ENCODE data around the gene WDR86. TPM values are rescaled to one million over a fixed set of nuclear protein-coding genes. Genes with fewer than 3 reads are reported as not detected.

The WDR86 gene
- total and polyA plus RNA-seq, 8 donors, result 0.85 to 24.1 (median 19.5) TPM

DNA sequence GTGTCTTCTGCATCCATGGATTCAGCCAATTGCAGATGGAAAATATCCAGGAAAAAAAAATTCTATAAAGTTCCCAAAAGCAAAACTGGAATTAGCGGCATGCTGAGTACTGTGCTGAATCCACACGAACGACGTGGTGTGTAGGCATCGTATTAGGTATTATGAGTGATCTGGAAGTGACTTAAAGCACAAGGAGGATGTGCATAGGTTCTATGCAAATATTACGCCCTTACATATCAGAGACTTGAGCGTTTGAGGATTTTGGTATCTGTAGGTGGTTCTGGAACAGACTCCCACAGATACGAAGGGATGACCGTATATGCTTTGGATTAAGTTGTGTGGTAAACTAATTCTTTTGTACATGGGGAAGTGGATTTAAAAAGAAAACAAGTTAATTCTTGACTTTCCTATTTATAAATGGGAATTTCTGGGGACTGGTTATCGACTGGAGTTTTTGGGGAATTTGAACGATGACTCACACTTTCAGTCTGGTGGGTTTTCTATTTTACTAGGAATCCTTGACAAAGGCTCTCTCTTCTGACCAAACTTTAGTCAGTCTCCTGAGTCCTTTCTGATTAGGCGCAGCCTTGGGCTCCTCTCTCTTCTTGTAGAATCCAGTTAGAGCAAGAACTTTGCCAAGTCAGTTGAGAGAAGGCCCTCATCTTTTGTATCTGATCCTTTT, 73.7 kb downstream of the WDR86 start:
- intact Hi-C loops (cut with DNase I), result loop anchor here in 1 of 2 donors (2.0 kb wide), 1 partner anchor 13 kb away; no protein-coding TSS in a partner anchor
- no peak for DNase-seq
- H3K27ac ChIP-seq, result no peak overlapping the region

DNA sequence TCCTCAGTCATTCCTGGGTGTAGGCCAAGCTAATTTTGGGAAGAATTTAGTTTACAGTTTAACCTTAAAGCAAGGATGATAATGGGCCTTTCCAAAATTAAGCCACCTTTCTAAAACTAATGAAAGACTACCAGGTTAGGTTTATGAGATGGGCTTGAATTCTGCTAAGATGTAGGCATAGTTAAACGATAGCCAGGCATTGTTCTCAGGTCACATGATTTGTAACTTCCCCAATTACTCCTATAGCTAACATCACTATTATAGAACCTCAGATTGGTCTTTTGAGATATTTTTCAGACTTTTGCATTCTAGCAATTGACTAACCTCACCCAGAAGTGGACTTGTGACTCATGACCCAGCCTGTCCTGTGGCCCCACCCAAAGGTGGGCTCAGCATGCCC, 75.2 kb downstream of the WDR86 start:
- Histone ChIP-seq H3K36me3 (no peaks in the 10 kb centered on the region), H3K9me3 (no peaks in the 10 kb centered on the region), H3K4me3 (no peak overlapping the region), H3K4me1 (no peaks in the 10 kb centered on the region), H3K27me3 (no peaks in the 10 kb centered on the region), H3K27ac (no peak overlapping the region)
- DNase-seq (no peak), ATAC-seq (no peak)
- TF ChIP-seq, protein P1, sequence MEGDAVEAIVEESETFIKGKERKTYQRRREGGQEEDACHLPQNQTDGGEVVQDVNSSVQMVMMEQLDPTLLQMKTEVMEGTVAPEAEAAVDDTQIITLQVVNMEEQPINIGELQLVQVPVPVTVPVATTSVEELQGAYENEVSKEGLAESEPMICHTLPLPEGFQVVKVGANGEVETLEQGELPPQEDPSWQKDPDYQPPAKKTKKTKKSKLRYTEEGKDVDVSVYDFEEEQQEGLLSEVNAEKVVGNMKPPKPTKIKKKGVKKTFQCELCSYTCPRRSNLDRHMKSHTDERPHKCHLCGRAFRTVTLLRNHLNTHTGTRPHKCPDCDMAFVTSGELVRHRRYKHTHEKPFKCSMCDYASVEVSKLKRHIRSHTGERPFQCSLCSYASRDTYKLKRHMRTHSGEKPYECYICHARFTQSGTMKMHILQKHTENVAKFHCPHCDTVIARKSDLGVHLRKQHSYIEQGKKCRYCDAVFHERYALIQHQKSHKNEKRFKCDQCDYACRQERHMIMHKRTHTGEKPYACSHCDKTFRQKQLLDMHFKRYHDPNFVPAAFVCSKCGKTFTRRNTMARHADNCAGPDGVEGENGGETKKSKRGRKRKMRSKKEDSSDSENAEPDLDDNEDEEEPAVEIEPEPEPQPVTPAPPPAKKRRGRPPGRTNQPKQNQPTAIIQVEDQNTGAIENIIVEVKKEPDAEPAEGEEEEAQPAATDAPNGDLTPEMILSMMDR (IDR thresholded peaks at IDR 0.05), result no peak
- intact Hi-C loops (cut with DNase I), result no loop called here

More for the DNA sequence above, 73.7 kb downstream of the WDR86 start:
- H3K36me3 ChIP-seq, result no peaks in the 10 kb centered on the region
- no peaks in the 10 kb centered on the region for H3K9me3 ChIP-seq
- H3K27me3 ChIP-seq, result no peaks in the 10 kb centered on the region
- TF ChIP-seq, protein P1 (IDR thresholded peaks at IDR 0.05), result no peak
- H3K4me1 ChIP-seq, result peaks cover 0 to 15% of the 10 kb centered on the region in 2 donors
- no peak overlapping the region for H3K4me3 ChIP-seq
- no peak for ATAC-seq

Small RNAs within 50 kb of the gene (microRNA-seq; reads per million reads assigned to microRNA genes)
- 0 to 0.17 reads per million in 2 donors for gene MIR3907

Other genes with a start within 250 kb of the WDR86 start
- not detected for gene GBX1, start 242.3 kb downstream of the WDR86 start, total RNA-seq
- under 1 TPM in 3 of 6 donors, not detected in 3; 0.24 to 0.42 (median 0.28) TPM for gene GBX1, start 242.3 kb downstream of the WDR86 start, polyA plus RNA-seq (ENCODE audit: insufficient read length in 6 of 6)
- gene ASB10, start 222.8 kb downstream of the WDR86 start, total RNA-seq, result not detected
- gene ASB10, start 222.8 kb downstream of the WDR86 start, polyA plus RNA-seq (ENCODE audit: insufficient read length in 6 of 6), result not detected
- not detected for gene H2BK1, start 199.6 kb downstream of the WDR86 start, total RNA-seq
- gene H2BK1, start 199.6 kb downstream of the WDR86 start, polyA plus RNA-seq (ENCODE audit: insufficient read length in 6 of 6), result not detected
- 10 to 100 TPM; 27.1 to 40.6 TPM for gene ABCF2, start 182.8 kb downstream of the WDR86 start, total RNA-seq
- gene ABCF2, start 182.8 kb downstream of the WDR86 start, polyA plus RNA-seq (ENCODE audit: insufficient read length in 6 of 6), result 10 to 100 TPM; 20.3 to 31.6 (median 24.1) TPM
- gene CHPF2, start 177.6 kb downstream of the WDR86 start, total RNA-seq, result 10 to 100 TPM; 44.0 to 53.8 TPM
- gene CHPF2, start 177.6 kb downstream of the WDR86 start, polyA plus RNA-seq (ENCODE audit: insufficient read length in 6 of 6), result 10 to 100 TPM; 18.1 to 30.9 (median 21.5) TPM
- 10 to 100 TPM; 45.5 to 49.4 TPM for gene SMARCD3, start 161.3 kb downstream of the WDR86 start, total RNA-seq
- gene SMARCD3, start 161.3 kb downstream of the WDR86 start, polyA plus RNA-seq (ENCODE audit: insufficient read length in 6 of 6), result 100 to 1,000 TPM in 4 of 6 donors, 10 to 100 TPM in 2; 86.2 to 130 (median 107) TPM
- 10 to 100 TPM; 40.9 to 42.4 TPM for gene NUB1, start 68.2 kb downstream of the WDR86 start, total RNA-seq
- gene NUB1, start 68.2 kb downstream of the WDR86 start, polyA plus RNA-seq (ENCODE audit: insufficient read length in 6 of 6), result 10 to 100 TPM; 68.3 to 81.8 (median 73.8) TPM
- not detected for gene CRYGN, start 30.1 kb upstream of the WDR86 start, total RNA-seq
- under 1 TPM; 0.34 to 0.75 (median 0.56) TPM for gene CRYGN, start 30.1 kb upstream of the WDR86 start, polyA plus RNA-seq (ENCODE audit: insufficient read length in 6 of 6)
- 100 to 1,000 TPM; 103 to 109 TPM for gene RHEB, start 109.9 kb upstream of the WDR86 start, total RNA-seq
- gene RHEB, start 109.9 kb upstream of the WDR86 start, polyA plus RNA-seq (ENCODE audit: insufficient read length in 6 of 6), result 100 to 1,000 TPM in 4 of 6 donors, 10 to 100 TPM in 2; 85.3 to 110 (median 104) TPM